H1 (cell line): ENCODE data around the gene PEX26. TPM values are rescaled to one million over a fixed set of nuclear protein-coding genes. Genes with fewer than 3 reads are reported as not detected.

ENCODE experiments used
- EGR1 ChIP-seq: IDR thresholded peaks from 2 replicates; pipeline ENCODE4 v1.6.1; 2011; ENCODE audit warnings: low read depth, low read length, borderline replicate concordance
- RFX5 ChIP-seq: IDR thresholded peaks from 2 replicates; pipeline ENCODE4 v1.6.1; 2011; ENCODE audit warnings: low read depth, low read length, improper control_type of control experiment, borderline replicate concordance
- SRF ChIP-seq: IDR thresholded peaks from 2 replicates; pipeline ENCODE4 v1.6.1; 2011; ENCODE audit warnings: mild to moderate bottlenecking, low read depth, low read length, moderate library complexity
- polyA plus RNA-seq, 7 experiments: library from polyadenylated mRNA; depleted of rRNA in 3 of 7; stranded (reverse) in 5 of 7; unstranded in 2 of 7; fragments of >200 nt in 5 of 7; fragments of 200-250 nt in 2 of 7; gene quantifications; 1 replicate in 5 of 7; 2 replicates in 1 of 7; 4 replicates in 1 of 7; pipeline versions ENCODE4 v1.2.1 to v1.2.3, GENCODE V29; 2011 to 2013; ENCODE audit warnings: missing spikeins in 2 of 7, mixed read lengths in 2 of 7
- total RNA-seq: library from RNA; stranded (reverse); fragmentation: NEBNext Ultra II Directional; extraction: Animal tissue kit (Norgen Biotek cat#: 25700); gene quantifications from 2 replicates; pipeline ENCODE4 v1.2.1, GENCODE V29; 2021
- TF ChIP-seq, protein P1 (sequence below): IDR thresholded peaks from 2 replicates; pipeline ENCODE4 v1.6.1; 2012; ENCODE audit warnings: inconsistent platforms

Gene PEX26
- total and polyA plus RNA-seq, 2 of the 8 experiments (the other 6 are each of a cell fraction or from before 2014, with no cell fraction given) = 33.1 to 49.0 TPM

DNA sequence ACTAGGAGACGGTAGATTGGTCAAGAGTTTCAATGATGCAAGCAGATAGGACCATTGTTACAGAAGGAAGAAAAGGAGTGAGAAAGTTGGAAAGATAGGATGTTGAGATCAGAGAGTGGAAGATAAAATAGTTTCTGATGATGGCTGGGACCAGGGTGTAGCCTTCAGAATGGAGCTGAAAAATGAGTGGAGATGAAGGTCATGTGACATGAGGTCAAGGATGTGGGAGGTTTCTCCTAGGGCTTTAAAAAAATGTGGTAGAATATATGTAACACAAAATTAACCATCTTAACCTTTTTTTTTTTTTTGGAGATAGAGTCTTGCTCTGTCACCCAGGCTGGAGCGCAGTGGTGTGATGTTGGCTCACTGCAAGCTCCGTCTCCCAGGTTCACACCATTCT is 18.3 kb upstream of the PEX26 start (continued):
- TF ChIP-seq EGR1 = no peak
- TF ChIP-seq, protein P1, sequence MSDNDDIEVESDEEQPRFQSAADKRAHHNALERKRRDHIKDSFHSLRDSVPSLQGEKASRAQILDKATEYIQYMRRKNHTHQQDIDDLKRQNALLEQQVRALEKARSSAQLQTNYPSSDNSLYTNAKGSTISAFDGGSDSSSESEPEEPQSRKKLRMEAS = no peak
- no peak for TF ChIP-seq SRF
- TF ChIP-seq RFX5 = no peak
